Measurements from ENCODE around the gene NTN1.

DNA sequence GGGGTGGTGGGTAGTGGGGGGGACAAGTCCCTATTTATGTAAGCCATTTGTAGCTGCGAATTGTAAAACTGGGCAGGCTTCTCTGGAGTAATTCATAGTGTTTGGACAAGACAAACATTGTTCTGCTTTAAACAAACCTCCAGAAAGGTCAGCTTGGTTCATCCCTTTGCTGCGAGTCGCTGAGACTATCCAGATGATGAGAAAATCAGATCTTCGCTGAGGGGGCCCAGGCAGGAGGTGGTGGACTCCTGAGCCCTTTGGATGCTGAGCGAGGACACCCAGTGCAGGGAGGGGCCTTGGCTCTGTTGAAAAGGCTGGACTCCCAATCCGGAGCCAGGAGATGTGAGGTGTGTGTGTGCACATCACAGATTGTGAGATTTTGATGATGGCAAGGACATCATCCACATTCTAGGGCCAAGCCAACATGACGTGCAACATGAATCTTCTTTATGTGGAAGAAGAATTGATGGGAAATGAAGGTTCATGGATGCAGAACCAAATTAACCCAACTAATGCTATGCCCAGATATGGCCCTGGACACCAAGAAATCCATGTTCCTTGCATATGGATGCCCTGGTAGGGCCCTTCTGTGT lies 15.0 kb upstream of the NTN1 start:
- no peak for TF ChIP-seq POLR2A (IDR thresholded peaks at IDR 0.05)
- TF ChIP-seq, protein P1, sequence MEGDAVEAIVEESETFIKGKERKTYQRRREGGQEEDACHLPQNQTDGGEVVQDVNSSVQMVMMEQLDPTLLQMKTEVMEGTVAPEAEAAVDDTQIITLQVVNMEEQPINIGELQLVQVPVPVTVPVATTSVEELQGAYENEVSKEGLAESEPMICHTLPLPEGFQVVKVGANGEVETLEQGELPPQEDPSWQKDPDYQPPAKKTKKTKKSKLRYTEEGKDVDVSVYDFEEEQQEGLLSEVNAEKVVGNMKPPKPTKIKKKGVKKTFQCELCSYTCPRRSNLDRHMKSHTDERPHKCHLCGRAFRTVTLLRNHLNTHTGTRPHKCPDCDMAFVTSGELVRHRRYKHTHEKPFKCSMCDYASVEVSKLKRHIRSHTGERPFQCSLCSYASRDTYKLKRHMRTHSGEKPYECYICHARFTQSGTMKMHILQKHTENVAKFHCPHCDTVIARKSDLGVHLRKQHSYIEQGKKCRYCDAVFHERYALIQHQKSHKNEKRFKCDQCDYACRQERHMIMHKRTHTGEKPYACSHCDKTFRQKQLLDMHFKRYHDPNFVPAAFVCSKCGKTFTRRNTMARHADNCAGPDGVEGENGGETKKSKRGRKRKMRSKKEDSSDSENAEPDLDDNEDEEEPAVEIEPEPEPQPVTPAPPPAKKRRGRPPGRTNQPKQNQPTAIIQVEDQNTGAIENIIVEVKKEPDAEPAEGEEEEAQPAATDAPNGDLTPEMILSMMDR (IDR thresholded peaks at IDR 0.05) = no peak
